ENCODE measurements around the gene EFR3B. TPM values are rescaled to one million over a fixed set of nuclear protein-coding genes. Genes with fewer than 3 reads are reported as not detected.

Gene EFR3B
- total RNA-seq, 1 experiment from 2014 or later, result 8.9 TPM

DNA sequence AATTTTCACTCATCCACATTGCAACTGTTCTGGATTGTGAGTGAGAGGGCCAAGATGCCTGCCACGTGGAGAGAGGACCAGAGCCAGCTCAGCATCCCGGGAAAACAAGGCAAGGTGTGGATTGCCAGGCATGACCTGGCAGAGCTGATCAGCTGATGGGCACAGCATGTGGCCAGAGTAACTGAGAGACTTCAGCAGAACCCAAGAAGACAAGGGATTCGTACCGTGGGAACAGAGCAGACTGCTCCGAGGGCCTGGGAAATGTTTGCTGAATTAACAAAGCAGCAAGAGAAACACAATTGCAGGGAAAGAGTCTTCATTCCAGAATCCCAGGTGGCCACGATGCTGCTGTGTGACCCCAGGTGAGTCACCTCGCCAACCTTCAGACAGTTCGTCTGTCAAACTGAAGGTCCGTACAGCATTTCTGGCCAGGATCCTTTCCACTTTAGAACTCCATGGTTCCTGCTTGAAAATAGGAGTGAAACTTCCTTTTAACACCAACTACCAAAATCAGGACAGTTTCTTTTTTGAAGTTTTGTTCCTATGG, 152.8 kb downstream of the EFR3B start:
- Mint-ChIP-seq H3K27ac (no peak overlapping the region), H3K27me3 (ENCODE audit: low read depth) (no peaks in the 10 kb centered on the region; the same call in 1 of the 2 replicates), H3K4me1 (peaks cover 12% of the 10 kb centered on the region), H3K36me3 (no peaks in the 10 kb centered on the region), H3K4me3 (no peak overlapping the region), H3K9me3 (no peaks in the 10 kb centered on the region)
- DNase-seq (ENCODE audit: low spot score) (no peak), ATAC-seq (no peak)
- TF ChIP-seq, protein P1, sequence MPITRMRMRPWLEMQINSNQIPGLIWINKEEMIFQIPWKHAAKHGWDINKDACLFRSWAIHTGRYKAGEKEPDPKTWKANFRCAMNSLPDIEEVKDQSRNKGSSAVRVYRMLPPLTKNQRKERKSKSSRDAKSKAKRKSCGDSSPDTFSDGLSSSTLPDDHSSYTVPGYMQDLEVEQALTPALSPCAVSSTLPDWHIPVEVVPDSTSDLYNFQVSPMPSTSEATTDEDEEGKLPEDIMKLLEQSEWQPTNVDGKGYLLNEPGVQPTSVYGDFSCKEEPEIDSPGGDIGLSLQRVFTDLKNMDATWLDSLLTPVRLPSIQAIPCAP (CRISPR knock-in tag; IDR thresholded peaks at IDR 0.05), result no peak
- TF ChIP-seq, protein P2, sequence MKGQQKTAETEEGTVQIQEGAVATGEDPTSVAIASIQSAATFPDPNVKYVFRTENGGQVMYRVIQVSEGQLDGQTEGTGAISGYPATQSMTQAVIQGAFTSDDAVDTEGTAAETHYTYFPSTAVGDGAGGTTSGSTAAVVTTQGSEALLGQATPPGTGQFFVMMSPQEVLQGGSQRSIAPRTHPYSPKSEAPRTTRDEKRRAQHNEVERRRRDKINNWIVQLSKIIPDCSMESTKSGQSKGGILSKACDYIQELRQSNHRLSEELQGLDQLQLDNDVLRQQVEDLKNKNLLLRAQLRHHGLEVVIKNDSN (CRISPR knock-in tag; IDR thresholded peaks at IDR 0.05), result no peak
- TF ChIP-seq SMAD3 (CRISPR knock-in tag; IDR thresholded peaks at IDR 0.05; ENCODE audit: borderline replicate concordance) (no peak), HMGA2 (CRISPR knock-in tag; IDR thresholded peaks at IDR 0.05) (no peak), NFATC4 (CRISPR knock-in tag; IDR thresholded peaks at IDR 0.05) (no peak), ATF1 (CRISPR knock-in tag; IDR thresholded peaks at IDR 0.05) (no peak), KAT7 (CRISPR knock-in tag; IDR thresholded peaks at IDR 0.05; ENCODE audit: borderline replicate concordance) (no peak), MYBL2 (CRISPR knock-in tag; IDR thresholded peaks at IDR 0.05) (no peak), SP1 (CRISPR knock-in tag; conservative IDR thresholded peaks at IDR 0.05) (no peak), PRRX2 (CRISPR knock-in tag; IDR thresholded peaks at IDR 0.05) (no peak), ZNF232 (CRISPR knock-in tag; IDR thresholded peaks at IDR 0.05) (no peak), ZNF416 (CRISPR knock-in tag; IDR thresholded peaks at IDR 0.05) (no peak), TEAD1 (CRISPR knock-in tag; IDR thresholded peaks at IDR 0.05) (no peak)
- TF ChIP-seq, protein P3, sequence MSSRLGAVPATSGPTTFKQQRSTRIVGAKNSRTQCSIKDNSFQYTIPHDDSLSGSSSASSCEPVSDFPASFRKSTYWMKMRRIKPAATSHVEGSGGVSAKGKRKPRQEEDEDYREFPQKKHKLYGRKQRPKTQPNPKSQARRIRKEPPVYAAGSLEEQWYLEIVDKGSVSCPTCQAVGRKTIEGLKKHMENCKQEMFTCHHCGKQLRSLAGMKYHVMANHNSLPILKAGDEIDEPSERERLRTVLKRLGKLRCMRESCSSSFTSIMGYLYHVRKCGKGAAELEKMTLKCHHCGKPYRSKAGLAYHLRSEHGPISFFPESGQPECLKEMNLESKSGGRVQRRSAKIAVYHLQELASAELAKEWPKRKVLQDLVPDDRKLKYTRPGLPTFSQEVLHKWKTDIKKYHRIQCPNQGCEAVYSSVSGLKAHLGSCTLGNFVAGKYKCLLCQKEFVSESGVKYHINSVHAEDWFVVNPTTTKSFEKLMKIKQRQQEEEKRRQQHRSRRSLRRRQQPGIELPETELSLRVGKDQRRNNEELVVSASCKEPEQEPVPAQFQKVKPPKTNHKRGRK (CRISPR knock-in tag; IDR thresholded peaks at IDR 0.05; ENCODE audit: borderline replicate concordance), result no peak
- TF ChIP-seq, protein P4, sequence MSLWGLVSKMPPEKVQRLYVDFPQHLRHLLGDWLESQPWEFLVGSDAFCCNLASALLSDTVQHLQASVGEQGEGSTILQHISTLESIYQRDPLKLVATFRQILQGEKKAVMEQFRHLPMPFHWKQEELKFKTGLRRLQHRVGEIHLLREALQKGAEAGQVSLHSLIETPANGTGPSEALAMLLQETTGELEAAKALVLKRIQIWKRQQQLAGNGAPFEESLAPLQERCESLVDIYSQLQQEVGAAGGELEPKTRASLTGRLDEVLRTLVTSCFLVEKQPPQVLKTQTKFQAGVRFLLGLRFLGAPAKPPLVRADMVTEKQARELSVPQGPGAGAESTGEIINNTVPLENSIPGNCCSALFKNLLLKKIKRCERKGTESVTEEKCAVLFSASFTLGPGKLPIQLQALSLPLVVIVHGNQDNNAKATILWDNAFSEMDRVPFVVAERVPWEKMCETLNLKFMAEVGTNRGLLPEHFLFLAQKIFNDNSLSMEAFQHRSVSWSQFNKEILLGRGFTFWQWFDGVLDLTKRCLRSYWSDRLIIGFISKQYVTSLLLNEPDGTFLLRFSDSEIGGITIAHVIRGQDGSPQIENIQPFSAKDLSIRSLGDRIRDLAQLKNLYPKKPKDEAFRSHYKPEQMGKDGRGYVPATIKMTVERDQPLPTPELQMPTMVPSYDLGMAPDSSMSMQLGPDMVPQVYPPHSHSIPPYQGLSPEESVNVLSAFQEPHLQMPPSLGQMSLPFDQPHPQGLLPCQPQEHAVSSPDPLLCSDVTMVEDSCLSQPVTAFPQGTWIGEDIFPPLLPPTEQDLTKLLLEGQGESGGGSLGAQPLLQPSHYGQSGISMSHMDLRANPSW (CRISPR knock-in tag; conservative IDR thresholded peaks at IDR 0.05; ENCODE audit: low read depth), result no peak
- TF ChIP-seq, protein P5, sequence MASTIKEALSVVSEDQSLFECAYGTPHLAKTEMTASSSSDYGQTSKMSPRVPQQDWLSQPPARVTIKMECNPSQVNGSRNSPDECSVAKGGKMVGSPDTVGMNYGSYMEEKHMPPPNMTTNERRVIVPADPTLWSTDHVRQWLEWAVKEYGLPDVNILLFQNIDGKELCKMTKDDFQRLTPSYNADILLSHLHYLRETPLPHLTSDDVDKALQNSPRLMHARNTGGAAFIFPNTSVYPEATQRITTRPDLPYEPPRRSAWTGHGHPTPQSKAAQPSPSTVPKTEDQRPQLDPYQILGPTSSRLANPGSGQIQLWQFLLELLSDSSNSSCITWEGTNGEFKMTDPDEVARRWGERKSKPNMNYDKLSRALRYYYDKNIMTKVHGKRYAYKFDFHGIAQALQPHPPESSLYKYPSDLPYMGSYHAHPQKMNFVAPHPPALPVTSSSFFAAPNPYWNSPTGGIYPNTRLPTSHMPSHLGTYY (CRISPR knock-in tag; IDR thresholded peaks at IDR 0.05), result no peak
- TF ChIP-seq, protein P6, sequence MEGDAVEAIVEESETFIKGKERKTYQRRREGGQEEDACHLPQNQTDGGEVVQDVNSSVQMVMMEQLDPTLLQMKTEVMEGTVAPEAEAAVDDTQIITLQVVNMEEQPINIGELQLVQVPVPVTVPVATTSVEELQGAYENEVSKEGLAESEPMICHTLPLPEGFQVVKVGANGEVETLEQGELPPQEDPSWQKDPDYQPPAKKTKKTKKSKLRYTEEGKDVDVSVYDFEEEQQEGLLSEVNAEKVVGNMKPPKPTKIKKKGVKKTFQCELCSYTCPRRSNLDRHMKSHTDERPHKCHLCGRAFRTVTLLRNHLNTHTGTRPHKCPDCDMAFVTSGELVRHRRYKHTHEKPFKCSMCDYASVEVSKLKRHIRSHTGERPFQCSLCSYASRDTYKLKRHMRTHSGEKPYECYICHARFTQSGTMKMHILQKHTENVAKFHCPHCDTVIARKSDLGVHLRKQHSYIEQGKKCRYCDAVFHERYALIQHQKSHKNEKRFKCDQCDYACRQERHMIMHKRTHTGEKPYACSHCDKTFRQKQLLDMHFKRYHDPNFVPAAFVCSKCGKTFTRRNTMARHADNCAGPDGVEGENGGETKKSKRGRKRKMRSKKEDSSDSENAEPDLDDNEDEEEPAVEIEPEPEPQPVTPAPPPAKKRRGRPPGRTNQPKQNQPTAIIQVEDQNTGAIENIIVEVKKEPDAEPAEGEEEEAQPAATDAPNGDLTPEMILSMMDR (IDR thresholded peaks at IDR 0.05), result no peak
- TF ChIP-seq, protein P7, sequence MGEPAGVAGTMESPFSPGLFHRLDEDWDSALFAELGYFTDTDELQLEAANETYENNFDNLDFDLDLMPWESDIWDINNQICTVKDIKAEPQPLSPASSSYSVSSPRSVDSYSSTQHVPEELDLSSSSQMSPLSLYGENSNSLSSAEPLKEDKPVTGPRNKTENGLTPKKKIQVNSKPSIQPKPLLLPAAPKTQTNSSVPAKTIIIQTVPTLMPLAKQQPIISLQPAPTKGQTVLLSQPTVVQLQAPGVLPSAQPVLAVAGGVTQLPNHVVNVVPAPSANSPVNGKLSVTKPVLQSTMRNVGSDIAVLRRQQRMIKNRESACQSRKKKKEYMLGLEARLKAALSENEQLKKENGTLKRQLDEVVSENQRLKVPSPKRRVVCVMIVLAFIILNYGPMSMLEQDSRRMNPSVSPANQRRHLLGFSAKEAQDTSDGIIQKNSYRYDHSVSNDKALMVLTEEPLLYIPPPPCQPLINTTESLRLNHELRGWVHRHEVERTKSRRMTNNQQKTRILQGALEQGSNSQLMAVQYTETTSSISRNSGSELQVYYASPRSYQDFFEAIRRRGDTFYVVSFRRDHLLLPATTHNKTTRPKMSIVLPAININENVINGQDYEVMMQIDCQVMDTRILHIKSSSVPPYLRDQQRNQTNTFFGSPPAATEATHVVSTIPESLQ (CRISPR knock-in tag; IDR thresholded peaks at IDR 0.05), result no peak
- ChIA-PET POLR2A (no interaction called here), CTCF (interaction anchor here (1.3 to 3.6 kb wide), 5 partner anchors 29 to 219 kb away, joined by 6 to 22 read pairs (median 11); no protein-coding TSS in a partner anchor)

All from WTC11 (cell line).